Measurements from ENCODE around the gene USH1C.

DNA sequence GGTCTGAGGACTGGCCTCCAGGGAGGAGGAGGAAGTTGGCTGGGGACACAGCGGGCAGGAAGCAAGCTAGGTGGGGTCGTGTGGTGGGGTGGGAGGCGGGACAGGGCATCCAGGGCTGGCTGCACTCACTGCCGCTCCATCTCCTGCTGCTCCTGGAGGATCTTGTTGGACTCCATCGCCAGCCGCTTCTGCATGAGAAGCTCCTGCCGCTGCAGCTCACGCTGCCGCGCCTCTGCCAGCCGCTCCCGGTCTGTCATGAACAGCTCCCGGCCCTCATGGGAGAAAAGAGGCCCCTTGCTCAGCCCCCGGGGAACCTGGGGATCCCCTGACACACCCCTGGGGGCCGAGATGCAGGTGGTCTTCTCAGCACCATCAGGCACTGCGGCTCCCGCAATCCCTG, 21.6 kb downstream of the USH1C start:
- TF ChIP-seq, protein P1, sequence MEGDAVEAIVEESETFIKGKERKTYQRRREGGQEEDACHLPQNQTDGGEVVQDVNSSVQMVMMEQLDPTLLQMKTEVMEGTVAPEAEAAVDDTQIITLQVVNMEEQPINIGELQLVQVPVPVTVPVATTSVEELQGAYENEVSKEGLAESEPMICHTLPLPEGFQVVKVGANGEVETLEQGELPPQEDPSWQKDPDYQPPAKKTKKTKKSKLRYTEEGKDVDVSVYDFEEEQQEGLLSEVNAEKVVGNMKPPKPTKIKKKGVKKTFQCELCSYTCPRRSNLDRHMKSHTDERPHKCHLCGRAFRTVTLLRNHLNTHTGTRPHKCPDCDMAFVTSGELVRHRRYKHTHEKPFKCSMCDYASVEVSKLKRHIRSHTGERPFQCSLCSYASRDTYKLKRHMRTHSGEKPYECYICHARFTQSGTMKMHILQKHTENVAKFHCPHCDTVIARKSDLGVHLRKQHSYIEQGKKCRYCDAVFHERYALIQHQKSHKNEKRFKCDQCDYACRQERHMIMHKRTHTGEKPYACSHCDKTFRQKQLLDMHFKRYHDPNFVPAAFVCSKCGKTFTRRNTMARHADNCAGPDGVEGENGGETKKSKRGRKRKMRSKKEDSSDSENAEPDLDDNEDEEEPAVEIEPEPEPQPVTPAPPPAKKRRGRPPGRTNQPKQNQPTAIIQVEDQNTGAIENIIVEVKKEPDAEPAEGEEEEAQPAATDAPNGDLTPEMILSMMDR (IDR thresholded peaks at IDR 0.05; ENCODE audit: low read depth, low read length) = no peak
- TF ChIP-seq EZH2phosphoT487 (IDR thresholded peaks at IDR 0.05; ENCODE audit: low read depth) = no peak

All from OCI-LY3 (cell line).